Endodermal cell (in vitro differentiated cells): ENCODE measurements around the gene KPRP. TPM values are rescaled to one million over a fixed set of nuclear protein-coding genes. Genes with fewer than 3 reads are reported as not detected.

Source experiments
- DNase-seq: peaks from one replicate; pipeline ENCODE4 v3.0.0-alpha.2; 2017
- H3K27ac ChIP-seq: 2 replicates; pipeline ENCODE4 v1.5.1; 2013; ENCODE audit warnings: mild to moderate bottlenecking, low read depth, low read length, moderate library complexity
- H3K27me3 ChIP-seq: 2 replicates; pipeline ENCODE4 v1.6.1; 2013; ENCODE audit warnings: mild to moderate bottlenecking, low read length, moderate library complexity; ENCODE audit not compliant: insufficient read depth, control insufficient read depth, poor library complexity, severe bottlenecking
- H3K36me3 ChIP-seq: 2 replicates; pipeline ENCODE4 v1.7.0; 2013; ENCODE audit warnings: mild to moderate bottlenecking, low read length, moderate library complexity; ENCODE audit not compliant: control insufficient read depth, insufficient read depth
- H3K4me1 ChIP-seq: one replicate; pipeline ENCODE4 v1.7.0; 2013; ENCODE audit warnings: low read length; ENCODE audit not compliant: control insufficient read depth, insufficient read depth
- H3K4me3 ChIP-seq: 2 replicates; pipeline ENCODE4 v1.5.1; 2013; ENCODE audit warnings: mild to moderate bottlenecking, low read length, moderate library complexity
- H3K9ac ChIP-seq: 2 replicates; pipeline ENCODE4 v1.6.1; 2013; ENCODE audit warnings: mild to moderate bottlenecking, low read length, moderate library complexity; ENCODE audit not compliant: poor library complexity, severe bottlenecking; ENCODE audit errors: extremely low read depth
- H3K9me3 ChIP-seq: 2 replicates; pipeline ENCODE4 v1.6.1; 2013; ENCODE audit warnings: mild to moderate bottlenecking, low read length, moderate library complexity; ENCODE audit not compliant: control insufficient read depth
- H3K27ac Mint-ChIP-seq: 2 replicates; pipeline ENCODE4 v1.8.0; 2020; ENCODE audit warnings: mixed read lengths
- H3K27me3 Mint-ChIP-seq: 2 replicates; pipeline ENCODE4 v1.8.0; 2021; ENCODE audit warnings: mild to moderate bottlenecking, mixed read lengths; ENCODE audit not compliant: insufficient read depth
- H3K36me3 Mint-ChIP-seq: 2 replicates; pipeline ENCODE4 v1.8.0; 2020; ENCODE audit warnings: low read depth, mixed read lengths
- H3K4me1 Mint-ChIP-seq: 2 replicates; pipeline ENCODE4 v1.8.0; 2020; ENCODE audit warnings: mixed read lengths
- H3K4me3 Mint-ChIP-seq: 2 replicates; pipeline ENCODE4 v1.8.0; 2020; ENCODE audit warnings: mild to moderate bottlenecking, moderate library complexity, mixed read lengths
- H3K9me3 Mint-ChIP-seq: 2 replicates; pipeline ENCODE4 v1.8.0; 2020; ENCODE audit warnings: mild to moderate bottlenecking, mixed read lengths
- CTCF ChIP-seq: fragments of 200-600 bp; sonication (generic); conservative IDR thresholded peaks from 2 replicates; pipeline ENCODE4 v1.5.0; 2021; ENCODE audit warnings: antibody characterized with exemption, mild to moderate bottlenecking
- WGBS, 2 experiments: methylation state at CpG; one replicate each; pipeline versions ENCODE4 v1.1.5 to v1.1.7; 2013; ENCODE audit warnings: missing lambda C conversion rate in 2 of 2, mixed read lengths in 1 of 2; ENCODE audit not compliant: insufficient coverage in 1 of 2, insufficient read length in 1 of 2; 5-methylcytosine and 5-hydroxymethylcytosine counted together
- total RNA-seq, 2 donors: library from RNA; stranded (reverse); fragmentation: NEBNext Ultra II Directional in 1 of 2; extraction: Animal tissue kit (Norgen Biotek cat#: 25700) in 1 of 2; gene quantifications; 2 replicates in 1 of 2; 3 replicates in 1 of 2; pipeline ENCODE4 v1.2.1, GENCODE V29; 2021

Gene KPRP
- total RNA-seq, 2 donors from 2014 or later = not detected

GRCh38 chr1:152758636-152759035 is 811 bp downstream of the KPRP start:
- Histone ChIP-seq H3K4me3 (no peak overlapping the region), H3K36me3 (no peaks in the 10 kb centered on the region), H3K27me3 (no peaks in the 10 kb centered on the region), H3K27ac (no peak overlapping the region), H3K9ac (no peak overlapping the region), H3K9me3 (peaks cover 54% of the 10 kb centered on the region), H3K4me1 (no peaks in the 10 kb centered on the region)
- H3K4me1 Mint-ChIP-seq = no peaks in the 10 kb centered on the region
- H3K9me3 Mint-ChIP-seq = peaks cover 93% of the 10 kb centered on the region
- no peak overlapping the region for H3K4me3 Mint-ChIP-seq
- H3K27ac Mint-ChIP-seq = no peak overlapping the region
- no peak for TF ChIP-seq CTCF
- no peaks in the 10 kb centered on the region for H3K27me3 Mint-ChIP-seq
- H3K36me3 Mint-ChIP-seq = peaks cover 3% of the 10 kb centered on the region
- WGBS, 2 experiments = 50 to 75% methylated on average over 3 to 4 of the region's 4 CpGs
- DNase-seq = no peak

DNA sequence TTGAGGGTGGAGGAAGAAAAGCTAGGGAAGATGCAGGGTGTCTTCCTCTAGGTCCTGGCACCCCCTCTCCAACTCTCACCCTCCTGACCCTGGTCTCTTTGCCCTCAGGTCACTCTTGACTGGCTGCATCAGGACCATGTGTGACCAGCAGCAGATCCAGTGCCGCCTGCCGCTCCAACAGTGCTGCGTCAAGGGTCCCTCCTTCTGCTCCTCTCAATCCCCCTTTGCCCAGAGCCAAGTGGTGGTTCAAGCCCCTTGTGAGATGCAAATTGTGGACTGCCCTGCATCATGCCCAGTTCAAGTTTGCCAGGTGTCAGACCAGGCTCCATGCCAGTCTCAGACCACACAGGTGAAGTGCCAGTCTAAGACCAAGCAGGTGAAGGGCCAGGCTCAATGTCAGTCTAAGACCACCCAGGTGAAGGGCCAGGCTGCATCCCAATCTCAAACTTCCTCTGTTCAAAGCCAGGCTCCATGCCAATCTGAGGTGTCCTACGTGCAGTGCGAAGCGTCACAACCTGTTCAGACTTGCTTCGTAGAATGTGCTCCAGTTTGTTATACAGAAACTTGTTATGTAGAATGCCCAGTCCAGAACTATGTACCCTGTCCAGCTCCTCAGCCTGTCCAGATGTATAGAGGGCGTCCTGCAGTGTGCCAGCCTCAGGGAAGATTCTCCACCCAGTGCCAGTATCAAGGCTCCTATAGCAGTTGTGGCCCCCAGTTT is 1.8 kb downstream of the KPRP start:
- H3K27me3 ChIP-seq = no peaks in the 10 kb centered on the region
- Mint-ChIP-seq H3K36me3 (peaks cover 3% of the 10 kb centered on the region), H3K4me3 (no peak overlapping the region), H3K27me3 (no peaks in the 10 kb centered on the region), H3K9me3 (peaks cover 92% of the 10 kb centered on the region), H3K4me1 (no peaks in the 10 kb centered on the region), H3K27ac (no peak overlapping the region)
- no peaks in the 10 kb centered on the region for H3K4me1 ChIP-seq
- WGBS, 2 experiments = 68 to 74% methylated on average over 6 to 8 of the region's 8 CpGs
- TF ChIP-seq CTCF = no peak
- H3K4me3 ChIP-seq = no peak overlapping the region
- H3K36me3 ChIP-seq = no peaks in the 10 kb centered on the region
- H3K9ac ChIP-seq = no peak overlapping the region
- H3K9me3 ChIP-seq = peaks cover 55% of the 10 kb centered on the region
- no peak overlapping the region for H3K27ac ChIP-seq
- DNase-seq = no peak

DNA sequence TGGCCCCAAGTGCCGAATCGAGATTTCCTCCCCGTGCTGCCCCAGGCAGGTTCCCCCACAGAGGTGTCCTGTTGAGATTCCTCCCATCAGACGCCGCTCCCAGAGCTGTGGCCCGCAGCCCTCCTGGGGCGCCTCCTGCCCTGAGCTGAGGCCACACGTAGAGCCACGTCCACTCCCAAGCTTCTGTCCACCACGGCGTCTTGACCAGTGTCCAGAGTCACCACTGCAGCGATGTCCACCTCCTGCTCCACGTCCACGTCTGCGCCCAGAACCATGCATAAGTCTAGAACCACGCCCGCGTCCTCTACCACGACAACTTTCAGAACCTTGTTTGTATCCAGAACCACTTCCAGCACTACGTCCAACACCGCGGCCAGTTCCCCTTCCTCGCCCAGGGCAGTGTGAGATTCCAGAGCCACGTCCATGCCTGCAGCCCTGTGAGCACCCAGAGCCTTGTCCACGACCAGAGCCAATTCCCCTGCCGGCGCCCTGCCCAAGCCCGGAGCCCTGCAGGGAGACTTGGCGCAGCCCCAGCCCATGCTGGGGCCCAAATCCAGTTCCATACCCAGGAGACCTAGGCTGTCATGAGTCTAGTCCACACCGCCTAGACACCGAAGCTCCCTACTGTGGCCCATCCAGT is 2.8 kb downstream of the KPRP start:
- Histone ChIP-seq H3K36me3 (no peaks in the 10 kb centered on the region), H3K4me3 (no peak overlapping the region), H3K27ac (no peak overlapping the region), H3K4me1 (no peaks in the 10 kb centered on the region), H3K27me3 (no peaks in the 10 kb centered on the region), H3K9me3 (peaks cover 50% of the 10 kb centered on the region), H3K9ac (no peak overlapping the region)
- WGBS, 2 experiments = 87 to 89% methylated on average over 26 to 31 of the region's 31 CpGs
- Mint-ChIP-seq H3K4me1 (no peaks in the 10 kb centered on the region), H3K9me3 (peaks cover 91% of the 10 kb centered on the region), H3K4me3 (no peak overlapping the region), H3K36me3 (peaks cover 3% of the 10 kb centered on the region), H3K27ac (no peak overlapping the region), H3K27me3 (no peaks in the 10 kb centered on the region)
- no peak for TF ChIP-seq CTCF
- no peak for DNase-seq
